ENCODE results near the gene LEMD2.

The LEMD2 gene

DNA sequence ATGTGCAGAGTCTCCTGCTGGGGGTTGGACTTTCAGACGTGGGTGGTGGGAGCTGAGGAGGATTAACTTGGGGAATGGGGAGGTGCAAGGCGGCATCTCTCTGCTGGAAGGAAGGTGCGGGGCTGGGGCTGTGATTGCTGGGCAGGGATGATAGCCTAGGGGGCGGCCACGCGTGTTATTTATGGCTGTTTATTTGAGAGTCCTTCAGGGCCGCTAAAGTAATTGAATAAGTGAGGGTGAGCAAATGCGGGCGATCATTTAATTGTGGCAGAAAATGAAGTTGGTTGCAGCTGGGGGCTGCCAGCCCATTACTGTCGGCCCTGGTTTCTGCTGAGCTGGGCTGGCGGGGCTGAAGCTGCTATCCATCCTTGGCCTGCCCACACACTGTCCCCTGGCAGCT, 34.7 kb downstream of the LEMD2 start:
- no peak for DNase-seq

DNA sequence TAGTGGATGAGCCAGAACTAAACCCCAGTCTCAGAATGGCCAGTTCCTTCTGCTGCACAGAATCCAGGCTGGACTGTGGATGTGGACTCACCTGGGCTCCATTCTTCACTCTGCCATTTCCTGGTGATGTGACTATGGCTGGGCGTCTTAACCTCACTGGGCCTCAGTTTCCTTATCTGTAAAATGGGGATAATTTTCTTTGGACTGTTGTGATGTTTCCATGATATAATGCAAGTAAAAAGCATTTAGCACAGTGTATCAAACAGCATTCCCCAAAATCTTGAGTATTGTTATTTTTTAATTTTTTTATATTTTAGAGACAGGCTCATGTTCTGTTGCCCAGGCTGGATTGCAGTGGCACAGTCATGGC, 36.3 kb downstream of the LEMD2 start:
- DNase-seq: no peak

DNA sequence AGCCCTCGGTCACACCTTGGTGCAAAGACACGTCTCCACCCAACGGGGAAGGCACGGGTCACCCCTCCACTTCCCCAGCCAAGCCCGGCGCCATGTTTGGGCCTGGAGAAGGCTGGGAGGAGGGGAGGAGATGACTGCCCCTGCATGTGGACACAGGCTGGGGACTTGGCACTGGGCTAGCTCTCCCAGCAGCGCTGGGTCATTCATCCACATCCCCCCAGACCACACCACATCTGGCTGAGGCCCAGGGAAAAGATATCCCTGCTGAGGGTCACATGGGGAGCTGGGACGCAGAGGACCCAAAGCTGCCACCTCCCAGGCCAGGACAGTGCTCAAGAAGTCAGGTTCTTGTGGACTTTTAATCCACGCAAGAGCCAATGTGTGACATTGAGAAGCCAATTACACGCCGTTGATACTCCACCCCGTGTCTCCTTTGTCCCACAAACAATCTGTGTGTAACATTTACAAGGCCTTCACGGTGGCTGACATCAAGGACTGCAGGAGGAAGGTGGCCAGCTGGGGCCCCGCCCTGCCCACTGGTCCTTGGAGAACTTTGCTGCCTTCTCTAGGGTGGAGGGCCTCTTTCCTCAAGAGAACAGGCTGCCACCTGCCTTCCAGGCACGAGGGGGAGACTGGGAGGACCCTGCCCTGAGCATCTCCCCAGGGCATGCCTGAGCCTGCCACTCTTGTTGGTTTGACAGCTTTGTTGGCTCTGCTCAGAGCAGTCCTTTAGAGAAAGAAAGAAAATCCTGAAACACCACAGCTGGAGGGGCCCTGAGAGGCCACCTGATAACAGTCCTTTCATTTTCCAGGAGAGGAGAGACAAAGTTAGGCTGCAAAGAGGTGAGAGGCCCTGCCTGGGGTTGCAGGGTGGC, 36.9 kb downstream of the LEMD2 start:
- no peak for DNase-seq

DNA sequence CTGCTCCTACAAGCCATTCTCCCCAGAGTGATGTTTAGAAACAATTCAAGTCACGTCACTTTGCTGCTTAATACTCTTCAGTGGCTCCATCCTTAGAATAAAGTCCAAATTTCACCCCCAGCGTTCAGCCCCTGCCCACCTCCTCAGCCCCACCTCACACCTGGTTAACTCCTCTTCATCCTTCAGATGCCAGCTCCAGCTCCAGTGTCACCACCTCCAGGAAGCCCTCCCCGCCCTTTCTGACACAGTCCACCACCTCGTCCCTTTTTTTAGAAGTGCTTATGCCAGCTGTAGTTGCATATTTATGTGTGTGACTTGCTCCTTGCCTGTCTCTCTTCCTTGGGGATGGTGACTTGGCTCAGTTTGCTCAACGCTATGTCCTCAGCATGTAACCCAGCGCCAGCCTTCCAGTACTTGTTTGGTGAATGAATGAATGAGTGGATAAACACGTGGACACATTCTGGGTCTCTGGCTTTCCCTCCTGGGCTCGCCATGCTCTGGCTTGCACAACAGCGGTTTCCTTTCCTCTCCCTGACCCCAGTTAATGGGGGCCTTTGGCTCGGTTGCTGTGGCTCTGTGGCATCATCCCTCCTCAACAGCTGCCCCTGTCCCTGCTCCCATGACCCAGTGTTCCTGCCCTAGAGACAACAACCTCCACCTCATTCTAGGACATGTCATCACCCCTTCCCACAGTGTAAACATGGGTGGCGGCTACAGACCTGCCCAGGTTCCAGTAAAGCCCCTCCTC, 38.5 kb downstream of the LEMD2 start:
- DNase-seq: no peak

DNA sequence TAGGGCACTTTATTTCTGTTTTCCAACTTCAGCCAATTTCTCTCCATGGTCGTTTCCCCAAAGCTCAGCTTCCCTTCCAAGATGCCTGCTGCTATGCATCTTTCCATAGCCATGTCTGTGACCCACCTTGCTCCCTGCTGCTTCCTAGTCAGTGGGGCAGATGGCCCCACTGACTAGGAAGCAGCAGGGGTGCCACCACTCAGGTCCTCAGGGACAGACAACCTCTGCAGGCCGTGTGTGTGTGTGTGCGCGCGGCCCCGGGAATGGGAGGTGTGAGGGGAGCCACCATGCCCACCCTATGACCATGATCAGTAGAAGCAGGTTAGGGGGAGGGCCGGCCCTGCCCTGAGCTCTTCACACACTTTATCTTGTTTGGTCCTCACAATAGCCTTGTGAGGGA, 39.5 kb downstream of the LEMD2 start:
- no peak for DNase-seq

DNA sequence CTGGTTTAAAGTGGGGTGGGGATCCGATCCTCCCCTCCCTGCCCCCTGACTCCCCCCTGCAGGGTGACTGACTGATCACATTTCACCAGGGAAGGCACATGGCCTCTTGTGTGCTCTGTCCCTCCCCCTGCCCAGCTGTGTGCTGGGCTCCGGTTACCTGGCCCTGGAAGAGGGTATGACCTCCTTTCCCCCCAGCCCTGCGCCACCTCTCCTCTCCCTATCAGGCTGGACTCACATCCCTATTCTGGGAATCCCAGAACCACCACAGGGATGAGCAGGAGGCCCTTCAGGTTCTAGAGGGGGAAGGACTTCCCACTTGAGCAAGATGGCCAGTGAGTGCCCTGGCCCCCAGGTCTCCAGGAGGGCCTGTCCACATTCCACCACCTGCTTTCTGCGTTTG, 40.1 kb downstream of the LEMD2 start:
- DNase-seq: no peak

DNA sequence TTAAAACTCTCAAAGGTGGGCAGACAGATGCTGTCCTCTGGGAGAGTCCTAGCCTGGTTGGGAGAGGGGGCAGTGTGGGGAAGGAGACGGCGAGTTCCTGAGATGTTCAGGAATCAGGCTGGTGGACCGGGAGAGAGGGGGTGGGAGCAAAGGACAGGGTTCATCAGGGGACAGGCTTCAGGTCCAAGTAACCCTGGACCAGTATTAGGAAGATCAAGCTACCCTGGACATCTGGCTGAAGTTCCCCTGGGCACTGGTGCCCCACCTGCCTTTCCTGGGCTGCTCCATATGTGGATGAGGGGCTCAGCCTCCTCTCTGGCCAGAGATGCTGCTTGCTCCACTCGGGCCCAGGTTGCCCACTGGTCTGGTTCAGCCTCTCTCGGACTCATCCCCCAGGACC, 41.1 kb downstream of the LEMD2 start:
- DNase-seq: no peak

GRCh38 chr6:33746651-33747100, 42.3 kb downstream of the LEMD2 start, which contains the start of gene IP6K3:
TSS of gene IP6K3 (minus strand) at chr6:33746905. CDS start at chr6:33735476, 11,429 bp downstream.
- peak; percentile 51 for DNase-seq

GRCh38 chr6:33746036-33746600, 42.8 kb downstream of the LEMD2 start:
- DNase-seq: peak; percentile 64

DNA sequence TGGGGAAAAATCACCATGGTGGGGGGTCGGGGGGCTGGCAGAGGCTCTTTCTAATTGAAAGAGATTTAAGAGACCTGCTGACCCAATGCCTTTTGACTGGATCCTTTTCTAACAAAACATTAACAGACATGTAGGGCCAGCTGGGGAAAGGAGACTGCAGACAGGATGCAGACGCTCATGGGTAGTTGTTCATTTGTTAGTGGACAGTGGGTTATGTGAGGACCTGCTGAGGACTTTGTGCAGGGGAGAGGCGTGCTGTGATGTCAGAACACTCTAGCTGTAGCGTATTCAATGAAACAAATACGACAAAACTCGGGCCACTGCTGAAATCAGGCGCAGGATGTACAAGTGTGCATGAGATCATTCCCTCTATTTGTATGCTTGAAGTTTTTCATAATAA, 43.4 kb downstream of the LEMD2 start:
- DNase-seq: no peak

DNA sequence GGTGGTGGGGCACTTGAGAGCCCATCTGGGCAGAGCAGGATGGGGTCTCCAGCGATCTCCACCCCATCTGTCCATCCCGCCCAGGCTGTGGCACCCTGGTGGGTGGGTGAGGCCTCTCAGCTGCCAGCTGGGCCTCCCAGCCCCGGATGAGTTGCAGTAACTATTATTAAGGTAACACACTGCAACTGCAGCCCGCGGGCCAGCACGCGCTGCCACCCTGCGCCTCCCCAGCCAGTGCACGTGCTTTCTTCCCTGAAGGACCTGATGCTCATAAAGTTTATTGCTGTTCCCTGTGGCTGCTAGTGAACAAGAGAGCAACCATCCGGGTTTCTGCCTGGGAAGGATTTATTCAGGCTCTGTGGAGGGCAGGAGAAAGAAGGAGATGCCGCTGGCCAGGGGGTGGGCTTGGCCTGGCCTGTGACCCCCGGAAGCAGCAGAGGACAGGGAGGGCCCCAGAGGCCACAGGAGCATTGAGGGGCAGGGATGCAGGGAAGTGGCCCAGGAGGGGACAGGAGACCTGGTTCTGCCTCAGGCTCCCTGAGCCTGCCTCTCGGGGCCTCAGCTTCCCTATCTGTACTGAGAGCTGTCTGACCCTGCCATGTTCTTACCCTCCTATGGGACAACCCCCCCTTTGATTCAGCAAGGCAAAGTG, 43.9 kb downstream of the LEMD2 start:
- DNase-seq: no peak

DNA sequence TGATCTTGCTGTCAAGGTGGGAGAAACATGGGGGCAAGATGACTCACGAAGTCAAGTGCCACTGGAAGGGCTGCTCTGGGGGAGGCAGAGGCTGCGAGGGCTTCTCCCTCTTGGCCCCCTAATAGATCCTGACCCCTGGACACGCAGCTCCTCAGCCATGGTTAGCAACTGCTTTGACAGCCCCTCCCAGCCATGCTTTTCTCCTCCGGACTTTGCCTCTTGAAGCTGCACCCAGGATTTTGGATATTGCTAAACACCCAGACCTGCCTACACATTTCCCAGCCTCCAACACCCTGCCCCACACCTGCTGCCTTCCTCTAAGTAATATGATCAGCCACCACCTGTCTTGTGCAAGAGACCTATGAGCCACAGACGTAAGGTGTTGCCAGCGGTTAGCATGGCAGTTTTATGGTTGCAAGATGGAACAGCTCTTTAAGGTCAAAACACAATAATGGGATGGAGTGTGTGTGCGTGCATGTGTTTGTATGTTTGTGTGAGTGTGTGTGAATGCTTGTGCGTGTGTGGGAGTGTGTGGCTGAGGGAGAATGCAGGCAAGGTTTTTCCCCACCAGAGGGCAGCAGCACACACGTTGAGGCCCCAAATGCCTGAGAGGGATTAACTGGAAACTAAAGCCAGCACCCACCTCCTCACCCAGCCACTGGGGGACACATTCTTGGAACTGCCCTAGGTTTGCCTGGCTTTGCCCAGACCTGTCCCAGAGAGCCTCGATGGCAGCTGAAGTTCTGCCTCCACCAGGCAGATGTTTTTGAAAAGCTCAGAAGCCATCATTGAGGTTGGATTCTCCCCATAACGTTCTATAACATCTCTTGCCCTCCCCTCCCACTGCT, 44.7 kb downstream of the LEMD2 start:
- DNase-seq: peak; percentile 94

GRCh38 chr6:33742837-33743236, 46.1 kb downstream of the LEMD2 start:
- DNase-seq: no peak

- no peak for DNase-seq
Measured at GRCh38 chr6:33742092-33742491, 46.8 kb downstream of the LEMD2 start.

- DNase-seq: no peak
Measured at GRCh38 chr6:33740794-33741193, 48.1 kb downstream of the LEMD2 start.

DNA sequence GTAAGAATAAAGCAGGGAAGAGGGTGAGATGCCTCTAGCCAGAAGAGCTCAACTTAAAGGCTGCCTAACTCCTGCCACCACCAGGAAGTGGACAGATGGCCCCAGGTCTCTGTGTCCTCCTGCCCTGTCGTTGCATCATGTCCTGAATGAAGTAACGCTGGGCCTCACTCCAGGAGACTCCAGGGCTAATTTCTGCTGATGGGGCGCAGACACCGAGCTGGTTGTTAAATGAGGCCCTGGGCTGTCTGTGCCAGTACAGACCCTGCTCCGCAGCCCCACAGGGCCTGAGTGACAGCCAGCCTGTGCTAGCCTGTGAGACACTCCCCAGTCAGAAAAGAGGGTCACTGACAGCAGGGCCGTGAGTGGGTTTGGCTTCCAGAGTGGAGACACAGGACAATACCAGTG, 48.7 kb downstream of the LEMD2 start:
- DNase-seq: no peak

- no peak for DNase-seq
Measured at GRCh38 chr6:33739571-33739970, 49.4 kb downstream of the LEMD2 start.

DNA sequence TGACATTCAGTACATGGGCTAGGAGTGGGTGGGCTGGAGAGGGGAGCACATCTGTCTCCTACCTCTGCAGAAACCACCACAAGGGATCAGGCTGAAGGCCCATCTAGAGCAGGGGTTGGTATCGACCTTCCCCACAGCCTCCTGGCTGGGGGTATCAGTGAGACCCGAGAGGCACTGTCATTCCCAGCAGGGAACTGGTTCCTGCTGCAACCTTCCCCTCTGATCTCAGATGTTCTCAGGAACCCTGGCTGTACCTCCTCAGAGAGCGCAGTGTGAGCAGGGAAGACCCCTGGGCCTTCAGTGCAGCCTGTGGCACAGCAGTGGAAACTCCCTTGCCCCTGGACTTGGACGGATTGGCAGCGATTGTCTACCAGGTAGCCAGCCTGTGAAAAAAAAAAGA, 50.1 kb downstream of the LEMD2 start:
- no peak for DNase-seq

DNA sequence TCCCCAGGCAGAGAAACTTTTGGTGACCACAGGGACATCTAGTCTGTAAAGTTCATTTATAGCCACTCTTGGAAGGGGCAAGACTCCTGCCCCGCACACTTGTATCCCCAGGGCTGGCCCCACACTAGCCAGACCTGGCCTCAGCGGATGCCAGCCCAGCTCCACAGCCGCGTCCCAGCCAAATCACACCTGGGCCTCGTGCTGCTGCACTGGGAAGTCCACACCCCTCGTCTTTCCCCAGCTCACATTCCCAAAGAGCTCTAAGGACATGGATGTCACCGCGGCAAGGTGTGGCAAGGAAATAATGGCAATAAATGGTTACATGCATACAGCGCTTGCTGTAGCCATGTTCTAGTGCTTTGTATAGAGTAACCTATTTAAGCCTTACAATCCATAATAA, 50.8 kb downstream of the LEMD2 start:
- no peak for DNase-seq

DNA sequence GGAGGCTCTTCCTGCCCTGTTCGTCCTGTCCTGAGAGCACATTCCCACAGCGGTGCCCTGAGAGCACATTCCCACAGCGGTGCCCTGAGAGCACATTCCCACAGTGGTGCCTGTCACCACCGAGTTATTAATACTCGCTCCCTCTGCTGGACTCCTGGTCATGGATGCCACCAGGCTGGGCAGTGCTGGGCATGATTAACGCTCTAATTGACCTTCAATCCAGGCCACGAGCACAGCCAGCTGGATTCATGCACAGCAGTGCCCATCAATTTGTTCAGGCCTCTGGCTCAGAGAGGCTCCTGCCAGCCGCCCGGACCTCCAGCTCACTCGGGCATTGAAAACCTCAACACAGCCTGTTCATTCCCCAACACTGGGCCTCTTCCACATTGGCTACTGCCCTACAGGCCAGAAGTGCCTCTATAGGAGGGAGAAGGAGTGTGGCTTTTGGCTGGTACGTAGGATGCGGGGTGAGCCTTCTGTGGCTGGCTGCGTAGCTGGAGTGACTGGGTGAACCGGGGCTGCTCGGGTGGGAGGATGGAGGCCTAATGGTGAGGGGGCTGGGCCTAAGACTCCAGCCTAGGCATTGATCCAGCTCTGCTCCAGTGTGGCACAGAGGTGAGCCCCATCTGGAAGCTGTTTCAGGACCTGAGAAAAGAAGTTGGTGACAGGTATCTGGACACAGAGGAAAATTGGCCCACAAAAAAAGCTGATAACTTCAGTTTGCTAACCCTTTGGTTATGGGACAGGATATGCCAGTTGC, 51.5 kb downstream of the LEMD2 start:
- DNase-seq: no peak

DNA sequence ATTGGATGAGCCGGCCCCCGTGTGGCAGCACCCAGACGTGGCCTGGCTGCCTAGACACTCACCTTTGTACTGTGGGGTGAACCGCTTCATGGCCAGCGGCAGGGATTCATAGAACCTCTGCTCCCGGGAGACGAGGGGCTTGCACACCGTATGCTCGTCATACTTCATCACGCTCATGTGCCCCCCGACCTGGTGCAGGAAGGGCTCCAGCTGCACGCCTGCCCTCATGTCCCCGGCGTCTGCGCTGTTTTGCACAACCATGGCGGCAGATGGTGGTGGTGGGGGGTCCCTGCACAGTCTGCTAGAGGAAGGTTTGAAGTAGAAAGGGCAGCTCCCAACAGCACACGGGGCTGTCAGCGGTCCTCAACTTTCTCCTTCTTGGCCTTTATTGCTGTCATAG, 53.7 kb downstream of the LEMD2 start:
- no peak for DNase-seq

GRCh38 chr6:33733709-33734007, 55.3 kb downstream of the LEMD2 start:
- no peak for DNase-seq
